Left ventricle myocardium superior (tissue), 1 donor: ENCODE results near the gene ADCK1. TPM values are rescaled to one million over a fixed set of nuclear protein-coding genes. Genes with fewer than 3 reads are reported as not detected.
"Not testable (repeated sequence)": the region's sequence is repeated elsewhere in the genome, so short reads cannot be mapped to it uniquely, and the experiment has no call there.

ENCODE experiments used
- ATAC-seq: fragments of 200-7000 bp; cut with Tn5 transposase; one replicate; pipeline ENCODE4 v1.9.1; 2020; ENCODE audit warnings: mild to moderate bottlenecking, moderate library complexity
- DNase-seq: peaks from one replicate; pipeline ENCODE4 v3.0.0-alpha.2; 2020
- intact Hi-C: fragments of 100-400 bp; cut with micrococcal nuclease; formaldehyde crosslinking; loops from one replicate; pipeline ENCODE4 v1.11.0; 2022
- total RNA-seq: library from RNA; stranded (reverse); fragmentation: NEBNext Ultra II Directional; extraction: Animal tissue kit (Norgen Biotek cat#: 25700); gene quantifications from one replicate; pipeline ENCODE4 v1.2.1, GENCODE V29; 2021
- donor health status: DM: no; HTN: yes; CAD: no; lungs with severe emphysema.

Gene ADCK1
- total RNA-seq, 1 donor from 2014 or later, result 11.0 TPM

DNA sequence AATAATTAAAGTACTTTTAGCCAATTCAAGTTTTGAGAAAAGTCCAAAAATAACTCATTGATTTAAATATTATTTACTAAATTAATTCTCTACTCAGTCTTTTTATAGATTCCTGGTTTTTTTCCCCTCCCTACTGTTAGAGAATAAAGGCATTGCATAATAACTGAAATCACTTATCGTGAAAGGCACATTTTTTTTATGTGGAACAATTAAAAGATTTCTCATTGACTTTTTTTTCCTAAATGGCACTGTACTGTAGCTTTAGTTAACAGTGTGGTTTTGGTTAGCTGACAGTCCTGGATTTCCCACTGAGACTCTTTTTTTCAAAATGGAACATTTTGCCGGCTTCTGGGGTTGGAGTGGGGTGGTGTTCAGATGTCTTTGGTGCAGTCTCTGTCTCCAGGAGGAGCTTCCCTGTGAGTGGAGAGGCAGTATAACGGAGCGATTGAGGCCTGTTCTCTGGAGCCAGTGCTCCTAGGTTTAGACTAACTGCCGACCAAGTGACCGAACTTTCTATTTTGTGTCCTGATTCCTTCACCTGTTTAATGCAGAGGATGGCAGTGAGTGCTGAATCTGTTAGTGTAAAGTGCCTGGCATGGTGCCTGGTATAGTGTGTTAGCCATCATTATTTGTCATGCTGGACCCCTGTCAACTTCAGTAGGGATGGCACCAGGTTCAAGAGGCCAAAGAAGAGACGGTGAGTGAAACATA lies 117.7 kb downstream of the ADCK1 start:
- DNase-seq, result no peak
- intact Hi-C loops, result no loop called here
- peak; percentile 77 for ATAC-seq

DNA sequence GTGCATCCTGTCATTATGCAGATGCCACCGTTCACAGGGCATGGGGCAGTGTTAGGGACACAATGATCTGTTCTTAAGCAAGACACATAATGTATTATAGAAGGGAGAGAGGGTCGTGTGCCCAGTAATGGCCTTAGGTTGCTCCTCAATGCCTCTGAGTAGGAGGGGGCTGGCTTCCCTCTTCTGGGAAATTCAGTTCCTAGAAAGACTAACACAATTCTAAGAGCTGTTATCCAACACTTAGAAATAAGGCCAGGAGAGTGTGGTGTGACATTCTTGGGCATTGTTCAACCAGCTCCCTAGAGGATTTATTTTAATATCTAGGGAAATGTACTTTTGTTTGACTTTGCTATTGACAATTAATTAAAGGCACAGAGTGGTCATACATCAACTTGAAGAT lies 118.5 kb downstream of the ADCK1 start:
- ATAC-seq (peak; percentile 82), DNase-seq (no peak)
- intact Hi-C loops, result no loop called here

DNA sequence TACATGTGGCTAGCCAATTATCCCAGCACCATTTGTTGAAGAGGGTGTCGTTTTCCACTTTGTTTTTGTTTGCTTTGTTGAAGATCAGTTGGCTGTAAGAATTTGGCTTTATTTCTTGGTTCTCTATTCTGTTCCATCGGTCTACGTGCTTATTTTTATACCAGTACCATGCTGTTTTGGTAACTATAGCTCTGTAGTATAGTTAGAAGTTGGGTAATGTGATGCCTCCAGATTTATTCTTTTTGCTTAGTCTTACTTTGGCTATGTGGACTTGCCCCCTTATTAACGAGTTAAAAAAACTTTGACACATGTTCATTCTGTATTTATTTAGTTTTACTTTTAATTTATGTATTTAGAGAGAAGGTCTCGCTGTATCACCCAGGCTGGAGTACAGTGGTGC lies 120.4 kb downstream of the ADCK1 start:
- DNase-seq (no peak), ATAC-seq (no peak)
- intact Hi-C loops, result no loop called here

DNA sequence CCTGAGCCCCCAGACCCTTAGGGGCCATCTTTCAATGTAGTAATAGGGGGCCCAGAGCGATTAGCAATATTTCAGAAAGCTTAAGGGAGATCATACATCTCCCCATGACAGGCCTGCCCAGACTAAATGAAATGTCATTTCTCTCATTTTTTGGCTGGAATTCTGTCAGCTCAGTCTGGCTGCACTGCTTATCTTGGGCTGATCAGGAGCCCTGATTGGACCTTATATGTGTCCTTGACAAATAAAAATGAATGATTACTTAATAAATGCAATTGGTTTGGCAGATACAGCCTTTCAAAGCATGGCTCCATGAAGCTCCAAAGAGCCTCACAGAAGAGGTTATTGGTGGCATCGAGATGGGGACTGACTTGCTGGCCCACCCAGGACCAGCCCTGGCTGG lies 121.9 kb downstream of the ADCK1 start:
- no peak for DNase-seq
- intact Hi-C loops, result no loop called here
- ATAC-seq, result no peak

DNA sequence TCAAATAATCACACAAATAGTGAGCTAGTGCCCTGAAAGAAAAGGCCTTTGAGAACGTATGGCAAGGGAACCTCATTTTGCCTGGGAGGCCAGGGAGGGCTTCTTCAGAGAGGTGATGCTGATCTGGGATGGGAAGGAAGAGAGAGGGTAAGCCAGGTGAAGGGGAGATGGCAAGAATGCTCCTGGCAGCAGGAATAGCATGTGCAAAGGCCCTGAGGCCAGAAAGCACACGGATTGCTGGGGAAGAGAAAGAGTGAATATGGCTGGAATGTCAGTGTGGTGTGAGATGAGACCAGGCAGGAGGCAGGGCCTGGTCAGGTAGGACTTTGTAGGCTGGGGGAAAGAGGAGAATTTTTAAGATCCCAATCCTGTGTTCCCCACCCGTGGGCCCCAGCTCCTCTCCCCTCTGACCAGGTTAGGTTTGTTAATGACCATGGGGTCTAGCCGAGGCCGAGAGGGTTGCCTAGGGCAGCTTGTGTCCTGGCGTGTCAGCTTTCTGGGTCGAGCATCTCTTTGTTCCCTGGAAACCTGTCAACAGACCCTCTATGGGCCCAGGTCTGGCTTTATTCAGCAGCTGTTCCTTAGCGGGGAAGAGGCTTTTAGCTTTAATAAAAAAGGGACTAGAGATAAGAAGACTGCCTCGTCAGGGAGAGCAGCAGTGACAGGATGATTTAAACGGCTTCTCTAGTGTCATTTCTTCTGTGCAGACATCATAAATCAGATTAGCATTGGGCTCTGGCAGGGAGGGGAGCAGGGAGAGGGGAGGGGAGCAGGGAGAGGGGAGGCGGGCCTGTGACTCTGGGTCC lies 123.4 kb downstream of the ADCK1 start:
- no peak for ATAC-seq
- intact Hi-C loops, result no loop called here

DNA sequence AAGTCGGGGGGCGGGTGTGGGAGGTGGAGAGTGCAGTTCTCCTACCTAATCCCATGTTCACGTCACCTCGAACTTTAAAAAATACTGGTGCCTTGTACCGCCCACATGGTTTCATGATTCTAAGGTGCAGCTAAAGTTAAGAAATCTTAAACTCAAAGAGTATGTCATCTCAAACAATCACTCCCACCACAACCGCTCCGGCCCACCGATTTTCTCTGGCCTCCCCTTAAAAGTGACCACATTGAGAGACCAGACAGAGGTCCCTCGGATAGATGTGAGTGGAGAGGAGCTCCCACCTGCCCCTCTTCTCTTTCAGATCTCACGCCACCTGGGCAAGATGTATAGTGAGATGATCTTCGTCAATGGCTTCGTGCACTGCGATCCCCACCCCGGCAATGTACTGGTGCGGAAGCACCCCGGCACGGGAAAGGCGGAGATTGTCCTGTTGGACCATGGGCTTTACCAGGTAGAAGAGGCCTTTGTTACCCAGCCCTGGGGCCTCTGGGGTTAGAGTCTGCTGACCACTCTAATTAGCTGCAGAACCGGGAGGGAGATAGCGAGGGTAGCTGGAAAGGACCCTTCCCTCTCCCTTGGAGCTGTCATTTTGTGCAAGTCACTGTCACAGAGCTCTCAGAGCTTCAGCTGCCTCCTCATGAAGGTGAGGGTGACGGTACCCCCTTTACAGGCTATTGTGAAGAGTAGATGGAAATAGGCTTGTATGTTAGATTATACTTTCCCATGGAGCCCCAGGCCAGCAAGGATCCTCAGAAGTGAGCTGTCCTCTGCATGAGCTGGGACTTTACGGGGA lies 124.4 kb downstream of the ADCK1 start:
- intact Hi-C loops, result no loop called here
- no peak for DNase-seq
- ATAC-seq, result no peak

More for the DNA sequence above, 123.4 kb downstream of the ADCK1 start:
- DNase-seq, result no peak

DNA sequence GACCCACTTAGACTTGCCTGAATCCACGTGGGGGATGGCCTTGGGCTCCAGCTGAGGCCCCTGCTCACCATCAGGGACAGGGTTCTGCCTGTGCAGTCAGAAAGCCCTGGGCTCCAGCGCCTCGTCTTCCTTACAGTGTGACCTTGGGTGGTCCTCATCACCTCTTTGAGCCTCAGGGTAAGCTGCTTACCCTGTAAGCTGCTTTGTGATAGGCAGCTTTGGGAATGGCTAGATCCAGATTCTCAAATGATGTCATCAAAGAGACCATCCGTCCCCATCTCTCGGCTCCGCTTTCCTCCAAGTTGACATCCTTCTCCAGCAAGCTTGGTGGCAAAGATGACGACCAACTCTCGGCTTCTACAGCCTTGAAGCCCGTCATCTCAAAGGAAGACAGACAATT lies 127.0 kb downstream of the ADCK1 start:
- DNase-seq (no peak), ATAC-seq (no peak)
- intact Hi-C loops, result no loop called here

DNA sequence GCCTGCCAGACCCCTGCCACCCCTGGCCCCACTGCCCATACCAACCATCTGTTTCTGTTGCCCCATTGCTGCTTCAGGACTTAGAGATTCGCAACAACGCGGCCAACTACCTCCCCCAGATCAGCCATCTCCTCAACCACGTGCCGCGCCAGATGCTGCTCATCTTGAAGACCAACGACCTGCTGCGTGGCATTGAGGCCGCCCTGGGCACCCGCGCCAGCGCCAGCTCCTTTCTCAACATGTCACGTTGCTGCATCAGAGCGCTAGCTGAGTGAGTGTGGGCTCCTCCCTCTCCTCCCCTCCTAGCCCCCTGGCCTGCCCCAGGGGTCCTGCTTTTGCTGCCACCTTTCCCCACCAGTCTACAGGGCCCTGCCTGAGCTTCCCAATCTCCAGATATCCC lies 131.5 kb downstream of the ADCK1 start:
- intact Hi-C loops, result no loop called here
- no peak for ATAC-seq
- no peak for DNase-seq

DNA sequence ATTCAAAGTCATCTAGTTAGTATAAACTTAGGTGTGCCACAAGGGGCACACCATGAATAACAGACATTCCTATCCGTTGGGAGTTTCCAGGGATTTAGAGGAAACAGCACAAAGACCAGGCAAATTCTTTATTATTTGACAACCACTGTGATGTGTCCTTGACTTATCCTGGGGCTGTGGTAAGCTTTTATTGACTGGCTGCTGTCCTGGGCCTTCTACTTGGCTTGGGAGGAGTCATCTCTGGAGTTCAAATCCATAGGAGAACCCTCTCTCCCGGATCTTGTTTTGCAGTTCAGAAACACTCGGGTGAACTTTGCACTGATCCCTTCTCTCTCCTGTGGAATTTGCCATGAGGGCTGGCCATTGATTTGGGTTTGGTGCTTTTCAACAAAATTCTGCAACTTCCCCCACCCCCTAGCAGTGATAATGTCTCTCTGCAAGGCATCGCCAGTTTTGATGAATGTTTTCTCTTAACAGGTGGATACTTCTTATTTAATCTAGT lies 136.3 kb downstream of the ADCK1 start:
- ATAC-seq, result no peak
- intact Hi-C loops, result no loop called here
- DNase-seq, result no peak

DNA sequence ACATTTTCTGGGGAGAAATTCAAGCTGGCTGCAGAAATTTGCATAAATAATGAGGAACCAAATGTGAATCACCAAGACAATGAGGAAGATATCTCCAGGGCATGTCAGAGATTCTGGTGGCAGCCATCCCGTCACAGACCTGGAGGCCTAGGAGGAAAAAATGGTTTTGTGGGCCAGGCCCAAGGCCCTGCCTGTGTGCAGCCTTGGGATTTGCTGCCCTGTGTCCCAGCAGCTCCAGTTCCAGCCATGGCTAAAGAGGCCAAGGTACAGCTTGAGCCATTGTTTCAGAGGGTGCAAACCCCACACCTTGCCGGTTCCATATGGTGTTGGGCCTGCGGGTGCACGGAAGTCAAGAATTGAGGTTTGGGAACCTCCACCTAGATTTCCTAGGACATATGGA lies 147.5 kb downstream of the ADCK1 start:
- intact Hi-C loops, result no loop called here
- DNase-seq, result no peak
- no peak for ATAC-seq

DNA sequence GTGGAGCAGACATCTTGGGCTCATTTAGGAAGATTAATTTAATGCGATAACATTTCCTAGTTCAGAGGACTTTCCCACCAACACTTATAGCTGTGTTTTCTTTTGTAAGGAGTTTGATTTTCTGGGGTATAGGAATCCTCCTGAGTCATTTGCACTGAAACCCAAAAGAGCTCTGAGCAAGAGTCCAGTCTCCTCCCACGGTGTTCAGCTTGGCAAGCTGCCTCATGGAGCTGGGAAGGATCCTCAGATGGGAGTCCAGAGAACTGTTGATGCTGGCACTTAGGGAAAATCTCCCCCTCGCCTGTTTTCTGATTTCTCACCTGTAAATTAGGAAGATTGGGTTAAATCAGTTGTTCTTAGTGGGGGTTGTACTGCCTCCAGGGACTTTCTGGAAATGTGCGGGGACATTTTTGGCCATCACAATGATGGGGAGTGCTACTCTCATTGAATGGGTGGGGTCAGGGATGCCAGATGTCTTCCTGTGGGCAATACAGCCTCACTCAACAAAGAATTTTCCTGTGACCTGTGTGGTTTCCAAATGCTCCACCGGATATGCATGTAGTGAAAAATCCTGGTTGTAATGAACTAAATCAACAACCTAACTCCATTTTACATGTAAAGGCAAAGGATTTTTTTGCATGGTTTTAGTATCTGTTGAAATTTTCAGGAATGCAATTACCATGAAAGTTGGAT lies 150.6 kb downstream of the ADCK1 start:
- no peak for ATAC-seq
- no peak for DNase-seq
- intact Hi-C loops, result no loop called here

DNA sequence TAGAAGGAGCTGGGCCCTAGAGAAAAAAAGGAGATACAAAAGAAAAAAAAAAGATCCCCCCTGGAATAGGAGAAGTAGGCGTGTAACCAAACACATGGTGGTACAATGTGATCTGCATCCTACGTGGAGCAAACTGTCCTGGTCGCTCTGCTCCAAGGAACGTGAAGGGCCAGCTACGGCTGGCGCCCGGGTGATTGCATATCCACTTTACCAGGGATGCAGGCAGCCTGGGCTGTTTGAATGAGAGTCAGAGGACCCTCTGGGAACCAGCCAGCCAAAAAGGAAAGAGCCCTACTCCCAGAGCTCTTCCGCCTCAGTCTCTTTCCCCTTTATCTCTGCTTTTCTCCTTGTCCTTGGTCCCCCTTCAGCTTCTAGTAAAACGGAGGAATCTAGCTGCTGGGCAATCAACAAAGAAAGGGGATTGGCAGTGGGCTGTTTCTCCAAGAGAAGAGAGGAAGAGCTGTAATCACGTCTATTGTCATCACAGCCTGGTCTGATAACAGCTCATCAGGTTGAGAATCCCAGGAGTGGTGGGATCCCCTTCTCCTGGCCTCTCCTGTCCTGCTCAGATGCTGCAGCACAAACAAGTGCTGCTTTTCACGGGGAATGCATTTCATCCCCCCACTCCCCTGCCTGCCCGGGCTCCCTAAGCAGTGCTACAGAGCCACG lies 156.0 kb downstream of the ADCK1 start:
- intact Hi-C loops, result no loop called here
- ATAC-seq (no peak), DNase-seq (no peak)

DNA sequence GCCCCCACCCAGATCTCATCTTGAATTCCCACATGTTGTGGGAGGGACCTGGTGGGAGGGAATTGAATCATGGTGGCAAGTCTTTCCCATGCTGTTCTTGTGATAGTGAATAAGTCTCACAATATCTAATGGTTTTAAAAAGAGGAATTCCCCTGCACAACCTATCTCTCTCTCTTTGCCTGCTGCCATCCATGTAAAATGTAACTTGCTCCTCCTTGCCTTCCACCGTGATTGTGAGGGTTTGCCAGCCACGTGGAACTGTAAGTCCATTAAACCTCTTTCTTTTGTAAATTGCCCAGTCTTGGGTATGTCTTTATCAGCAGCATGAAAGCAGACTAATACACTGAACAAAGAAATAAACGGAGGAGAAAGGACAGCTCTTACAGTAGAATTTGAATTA lies 159.8 kb downstream of the ADCK1 start:
- ATAC-seq, intact Hi-C loops, DNase-seq: not testable (repeated sequence)

DNA sequence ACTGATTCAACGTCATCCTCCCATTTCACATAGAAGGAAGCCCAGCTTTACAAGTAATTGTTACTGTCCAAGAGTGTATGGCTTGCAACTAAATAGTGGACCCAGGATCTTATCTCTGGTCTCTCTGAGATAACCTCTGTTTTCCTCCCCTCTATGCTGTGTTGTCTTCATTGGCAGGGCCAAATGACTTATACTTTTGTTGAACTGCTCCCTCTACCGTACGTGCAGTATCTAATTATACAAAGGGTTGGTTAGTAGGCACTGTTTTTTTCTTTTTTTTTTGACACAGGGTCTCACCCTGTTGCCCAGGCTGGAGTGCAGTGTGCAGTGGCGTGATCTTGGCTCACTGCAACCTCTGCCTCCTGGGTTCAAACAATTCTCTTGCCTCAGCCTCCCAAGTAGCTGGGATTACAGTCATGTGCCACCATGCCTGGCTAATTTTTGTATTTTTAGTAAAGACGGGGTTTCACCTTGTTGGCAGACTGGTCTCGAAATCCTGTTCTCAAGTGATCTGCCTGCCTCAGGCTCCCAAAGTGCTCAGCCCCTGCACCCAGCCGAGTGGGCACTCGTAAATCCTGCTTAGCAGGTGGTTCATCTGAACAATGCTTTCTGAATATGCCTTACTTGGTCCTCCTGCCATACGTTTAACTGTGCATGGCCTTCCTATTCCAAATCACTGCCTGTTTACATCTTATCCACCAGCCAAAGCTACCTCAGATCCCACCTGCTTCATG lies 162.1 kb downstream of the ADCK1 start:
- intact Hi-C loops, result no loop called here
- no peak for DNase-seq
- no peak for ATAC-seq

DNA sequence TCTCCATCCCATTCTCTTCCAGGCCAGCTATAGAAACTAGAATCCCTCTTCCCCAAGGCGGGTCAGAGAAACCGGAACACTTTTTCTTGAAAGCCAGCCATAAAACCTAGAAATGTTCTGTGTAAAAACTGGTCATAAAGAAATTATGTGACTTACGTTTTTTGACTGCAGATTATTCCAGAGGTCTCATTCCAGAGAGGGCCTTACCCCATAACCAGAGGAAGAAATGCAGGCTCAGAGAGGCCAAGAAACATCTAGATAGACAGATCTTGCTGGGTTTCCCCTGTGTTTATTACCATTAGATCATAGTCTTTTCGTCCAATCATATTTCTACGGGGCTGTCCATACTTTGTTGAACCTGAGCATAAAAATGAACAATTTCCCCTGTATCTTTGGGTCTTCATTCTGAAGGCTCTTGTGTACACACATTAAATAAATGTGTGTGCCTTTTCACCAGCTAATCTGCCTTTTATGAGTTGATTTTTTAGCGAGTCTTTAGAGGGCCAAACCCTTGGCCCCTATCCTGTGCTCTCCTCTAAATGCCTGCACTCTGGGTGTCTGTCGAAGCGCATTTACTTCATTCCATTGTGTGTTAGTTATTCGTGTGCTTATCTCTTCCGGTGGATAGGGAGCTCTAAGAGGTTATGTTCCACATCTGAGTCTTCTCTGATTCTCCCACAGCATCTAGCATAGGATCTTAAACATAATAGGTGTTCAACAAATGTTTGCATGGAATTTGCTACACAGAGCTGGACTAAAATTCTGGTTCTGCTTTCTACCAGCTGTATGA lies 163.0 kb downstream of the ADCK1 start:
- no peak for ATAC-seq
- intact Hi-C loops, result no loop called here
- no peak for DNase-seq

DNA sequence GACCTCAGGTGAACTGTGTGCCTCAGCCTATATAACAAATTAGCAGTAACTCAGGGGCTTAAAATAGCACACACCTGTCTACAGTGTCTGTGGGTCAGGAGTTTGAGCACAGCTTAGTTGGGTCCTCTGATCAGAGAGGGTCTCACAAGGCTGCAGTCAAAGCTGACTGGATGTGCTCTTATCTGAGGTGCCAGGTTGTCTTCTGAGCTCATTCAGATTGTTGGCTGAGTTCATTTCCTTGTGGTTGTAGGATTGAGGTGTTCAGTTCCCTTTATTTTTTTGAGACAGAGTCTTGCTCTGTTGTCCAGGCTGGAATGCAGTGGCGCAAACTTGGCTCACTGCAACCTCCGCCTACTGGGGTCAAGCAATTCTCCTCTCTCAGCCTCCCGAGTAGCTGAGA lies 164.7 kb downstream of the ADCK1 start:
- no peak for ATAC-seq
- intact Hi-C loops, result no loop called here

DNA sequence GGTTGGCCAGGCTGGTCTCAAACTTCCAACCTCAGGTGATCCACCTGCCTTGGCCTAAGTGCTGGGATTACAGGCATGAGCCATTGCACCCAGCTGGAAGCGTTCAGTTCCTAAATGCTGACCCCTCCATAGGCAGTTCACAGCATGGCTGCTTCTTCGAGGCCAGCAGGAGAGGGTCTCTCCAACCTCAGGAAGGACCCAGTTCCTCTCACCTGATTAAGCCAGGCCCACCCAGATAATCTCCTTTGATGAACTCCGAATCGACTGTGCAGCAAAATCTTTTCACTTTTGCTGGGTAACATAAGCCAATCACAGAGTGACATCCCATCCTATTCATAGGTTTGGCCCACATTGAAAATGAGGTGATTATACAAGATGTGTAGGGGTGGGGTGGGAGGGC lies 165.1 kb downstream of the ADCK1 start:
- ATAC-seq (no peak), DNase-seq (no peak)
- intact Hi-C loops, result no loop called here

More for the DNA sequence above, 164.7 kb downstream of the ADCK1 start:
- DNase-seq, result no peak
